Measurements from ENCODE around the gene LPCAT1.

LPCAT1 gene

GRCh38 chr5:1414311-1415058, 109.3 kb downstream of the LPCAT1 start:
- H3K4me2 ChIP-seq (ENCODE audit: low read depth, low read length, poor library complexity, severe bottlenecking) = no peak overlapping the region
- H3K4me3 ChIP-seq (ENCODE audit: low read length, poor library complexity, severe bottlenecking) = no peak overlapping the region
- no peak for TF ChIP-seq CTCF (conservative IDR thresholded peaks at IDR 0.05; ENCODE audit: low read length)
- TF ChIP-seq EZH2phosphoT487 (IDR thresholded peaks at IDR 0.05; ENCODE audit: borderline replicate concordance) = no peak
- H3K4me1 ChIP-seq (ENCODE audit: insufficient read depth, low read length, poor library complexity, severe bottlenecking) = no peaks in the 10 kb centered on the region
- H3K9me3 ChIP-seq (ENCODE audit: insufficient read depth, low read depth, low read length) = no peaks in the 10 kb centered on the region
- no peaks in the 10 kb centered on the region for H3K9me2 ChIP-seq (replicated peaks; ENCODE audit: low read depth, low read length)
- no peaks in the 10 kb centered on the region for H3K27me3 ChIP-seq (ENCODE audit: insufficient read depth, low read length, poor library complexity, severe bottlenecking)
- H2AFZ ChIP-seq (ENCODE audit: low read length) = no peak overlapping the region
- H3K79me2 ChIP-seq (ENCODE audit: insufficient read depth, low read length) = no peaks in the 10 kb centered on the region
- no peak overlapping the region for H3K9ac ChIP-seq (ENCODE audit: low read depth, low read length, poor library complexity, severe bottlenecking)
- no peaks in the 10 kb centered on the region for H3F3A ChIP-seq (ENCODE audit: low read depth)
- no peaks in the 10 kb centered on the region for H3K36me3 ChIP-seq (ENCODE audit: insufficient read depth, low read length)
- H4K20me1 ChIP-seq (ENCODE audit: insufficient read depth, low read length, poor library complexity, severe bottlenecking) = no peaks in the 10 kb centered on the region

GRCh38 chr5:1413611-1414241, 110.0 kb downstream of the LPCAT1 start:
- Histone ChIP-seq H3K9ac (ENCODE audit: low read depth, low read length, poor library complexity, severe bottlenecking) (no peak overlapping the region), H3K79me2 (ENCODE audit: insufficient read depth, low read length) (no peaks in the 10 kb centered on the region), H3K9me3 (ENCODE audit: insufficient read depth, low read depth, low read length) (no peaks in the 10 kb centered on the region), H3F3A (ENCODE audit: low read depth) (no peaks in the 10 kb centered on the region), H3K4me2 (ENCODE audit: low read depth, low read length, poor library complexity, severe bottlenecking) (no peak overlapping the region), H3K9me2 (replicated peaks; ENCODE audit: low read depth, low read length) (no peaks in the 10 kb centered on the region), H3K4me3 (ENCODE audit: low read length, poor library complexity, severe bottlenecking) (no peak overlapping the region), H3K27me3 (ENCODE audit: insufficient read depth, low read length, poor library complexity, severe bottlenecking) (no peaks in the 10 kb centered on the region), H4K20me1 (ENCODE audit: insufficient read depth, low read length, poor library complexity, severe bottlenecking) (no peaks in the 10 kb centered on the region), H2AFZ (ENCODE audit: low read length) (no peak overlapping the region), H3K36me3 (ENCODE audit: insufficient read depth, low read length) (no peaks in the 10 kb centered on the region), H3K4me1 (ENCODE audit: insufficient read depth, low read length, poor library complexity, severe bottlenecking) (peaks cover 6% of the 10 kb centered on the region)
- TF ChIP-seq EZH2phosphoT487 (IDR thresholded peaks at IDR 0.05; ENCODE audit: borderline replicate concordance) = no peak
- TF ChIP-seq CTCF (conservative IDR thresholded peaks at IDR 0.05; ENCODE audit: low read length) = no peak

- no peaks in the 10 kb centered on the region for H3K27me3 ChIP-seq (ENCODE audit: insufficient read depth, low read length, poor library complexity, severe bottlenecking)
- no peak overlapping the region for H3K9ac ChIP-seq (ENCODE audit: low read depth, low read length, poor library complexity, severe bottlenecking)
- H3K4me3 ChIP-seq (ENCODE audit: low read length, poor library complexity, severe bottlenecking) = no peak overlapping the region
- H3F3A ChIP-seq (ENCODE audit: low read depth) = no peaks in the 10 kb centered on the region
- no peaks in the 10 kb centered on the region for H4K20me1 ChIP-seq (ENCODE audit: insufficient read depth, low read length, poor library complexity, severe bottlenecking)
- no peaks in the 10 kb centered on the region for H3K36me3 ChIP-seq (ENCODE audit: insufficient read depth, low read length)
- H3K9me3 ChIP-seq (ENCODE audit: insufficient read depth, low read depth, low read length) = no peaks in the 10 kb centered on the region
- H3K9me2 ChIP-seq (replicated peaks; ENCODE audit: low read depth, low read length) = no peaks in the 10 kb centered on the region
- TF ChIP-seq CTCF (conservative IDR thresholded peaks at IDR 0.05; ENCODE audit: low read length) (no peak), EZH2phosphoT487 (IDR thresholded peaks at IDR 0.05; ENCODE audit: borderline replicate concordance) (no peak)
- peaks cover 6% of the 10 kb centered on the region for H3K4me1 ChIP-seq (ENCODE audit: insufficient read depth, low read length, poor library complexity, severe bottlenecking)
- H3K4me2 ChIP-seq (ENCODE audit: low read depth, low read length, poor library complexity, severe bottlenecking) = no peak overlapping the region
- H3K79me2 ChIP-seq (ENCODE audit: insufficient read depth, low read length) = no peaks in the 10 kb centered on the region
- no peak overlapping the region for H2AFZ ChIP-seq (ENCODE audit: low read length)
Measured at GRCh38 chr5:1413211-1413610, 110.5 kb downstream of the LPCAT1 start.

Data from Loucy (cell line).